HCT116 (cell line): ENCODE results near the gene VPS11. TPM values are rescaled to one million over a fixed set of nuclear protein-coding genes. Genes with fewer than 3 reads are reported as not detected.

Experiments
- ATAC-seq: fragments of 200-7000 bp; cut with Tn5 transposase; 2 replicates; pipeline ENCODE4 v1.9.1; 2020; ENCODE audit warnings: mild to moderate bottlenecking, moderate library complexity
- BruUV-seq: library from RNA; stranded (reverse); fragments of 400-500 nt; replicated peaks from 2 replicates; lab custom pipeline; 2021; lab: Mats Ljungman, UMichigan
- CTCF ChIA-PET: fragments of 300-600 bp; sonication (Branson Sonifier 250); formaldehyde crosslinking; loops from one replicate; lab custom pipeline; 2021; ENCODE audit warnings: antibody characterized with exemption; lab: Charles Lee
- POLR2A ChIA-PET: fragments of 300-600, 350-600 bp; sonication (Branson Sonifier 250); formaldehyde crosslinking; loops from one replicate; lab custom pipeline; 2021; ENCODE audit warnings: antibody characterized with exemption; lab: Charles Lee
- RAD21 ChIA-PET, 2 experiments: fragments of 300-600 bp; sonication (Branson Sonifier 250); formaldehyde crosslinking; loops; one replicate each; lab custom pipeline; 2023; ENCODE audit warnings: low total read pairs in 2 of 2; ENCODE audit not compliant: uncharacterized antibody in 2 of 2, unreplicated experiment in 2 of 2, low non-redundant PET in 1 of 2; lab: Charles Lee
- DNase-seq: peaks from one replicate; pipeline ENCODE4 v3.0.0-alpha.2; 2010; ENCODE audit warnings: low read depth, low spot score
- H2AFZ ChIP-seq: fragments of 200-600 bp; shearing (Covaris generic), sonication (generic); 2 replicates; pipeline ENCODE4 v1.6.1; 2017; ENCODE audit warnings: low read depth, mixed run types, mixed read lengths, antibody characterized with exemption, low read length; ENCODE audit not compliant: poor library complexity, severe bottlenecking
- H3K27ac ChIP-seq: 2 replicates; pipeline ENCODE4 v1.5.1; 2012; ENCODE audit warnings: low read depth, low read length
- H3K27me3 ChIP-seq: fragments of 200-600 bp; sonication (generic); 2 replicates; pipeline ENCODE4 v1.6.1; 2016; ENCODE audit warnings: mixed run types, low read length, mixed read lengths; ENCODE audit not compliant: insufficient read depth
- H3K36me3 ChIP-seq, 2 experiments: fragments of 200-500 bp in 1 of 2; fragments of 200-600 bp in 1 of 2; sonication (Bioruptor generic) in 1 of 2; sonication (generic) in 1 of 2; 2 replicates each; pipeline versions ENCODE4 v1.5.1 to v1.6.1; 2014 to 2016; ENCODE audit warnings: low read length in 2 of 2, inconsistent platforms in 1 of 2, mixed read lengths in 1 of 2, mixed run types in 1 of 2; ENCODE audit not compliant: insufficient read depth in 2 of 2, control insufficient read depth in 1 of 2
- H3K4me1 ChIP-seq, 2 experiments: fragments of 200-600 bp in 1 of 2; sonication (generic) in 1 of 2; 2 replicates each; pipeline versions ENCODE4 v1.5.1 to v1.6.1; 2012 to 2017; ENCODE audit warnings: low read length in 2 of 2, inconsistent platforms in 1 of 2, mild to moderate bottlenecking in 1 of 2, mixed read lengths in 1 of 2, mixed run types in 1 of 2, moderate library complexity in 1 of 2; ENCODE audit not compliant: insufficient read depth in 2 of 2, control insufficient read depth in 1 of 2
- H3K4me2 ChIP-seq: fragments of 200-600 bp; sonication (generic); 2 replicates; pipeline ENCODE4 v1.6.1; 2017; ENCODE audit warnings: mixed run types, low read length, mixed read lengths
- H3K4me3 ChIP-seq, 2 experiments: fragments of 200-600 bp in 1 of 2; sonication (generic) in 1 of 2; replicated peaks in 1 of 2; 2 replicates each; pipeline ENCODE4 v1.5.1; 2011 to 2016; ENCODE audit warnings: low read length in 2 of 2, control low read depth in 1 of 2, low read depth in 1 of 2, mild to moderate bottlenecking in 1 of 2, mixed read lengths in 1 of 2, mixed run types in 1 of 2
- H3K79me2 ChIP-seq: fragments of 200-600 bp; sonication (generic); 2 replicates; pipeline ENCODE4 v1.6.1; 2017; ENCODE audit warnings: mild to moderate bottlenecking, mixed run types, low read length, moderate library complexity, mixed read lengths; ENCODE audit not compliant: insufficient read depth
- H3K9ac ChIP-seq: fragments of 200-600 bp; sonication (generic); 2 replicates; pipeline ENCODE4 v1.6.1; 2016; ENCODE audit warnings: low read length, mixed read lengths
- H3K9me2 ChIP-seq: fragments of 200-600 bp; sonication (generic), shearing (Covaris generic); 2 replicates; pipeline ENCODE4 v1.6.1; 2017; ENCODE audit warnings: mixed run types, mild to moderate bottlenecking, moderate library complexity; ENCODE audit not compliant: insufficient read depth
- H3K9me3 ChIP-seq, 2 experiments: fragments of 200-500 bp in 1 of 2; fragments of 200-600 bp in 1 of 2; sonication (Bioruptor generic) in 1 of 2; sonication (generic) in 1 of 2; 2 replicates each; pipeline ENCODE4 v1.6.1; 2014 to 2017; ENCODE audit warnings: low read length in 2 of 2, mixed read lengths in 2 of 2, inconsistent platforms in 1 of 2, low read depth in 1 of 2, mild to moderate bottlenecking in 1 of 2, mixed run types in 1 of 2, moderate library complexity in 1 of 2; ENCODE audit not compliant: control insufficient read depth in 1 of 2, insufficient read depth in 1 of 2
- H4K20me1 ChIP-seq: fragments of 200-600 bp; sonication (generic), shearing (Covaris generic); 2 replicates; pipeline ENCODE4 v1.6.1; 2017; ENCODE audit warnings: mixed run types, mild to moderate bottlenecking, moderate library complexity; ENCODE audit not compliant: insufficient read depth
- ATF3 ChIP-seq: IDR thresholded peaks from 2 replicates; pipeline ENCODE4 v1.6.1; 2012
- CEBPB ChIP-seq: IDR thresholded peaks from 2 replicates; pipeline ENCODE4 v1.6.1; 2012; ENCODE audit warnings: low read depth
- CTCF ChIP-seq, 3 experiments: fragments of 200-600 bp in 1 of 3; sonication (generic) in 1 of 3; IDR thresholded peaks in 2 of 3; conservative IDR thresholded peaks in 1 of 3; 2 replicates each; pipeline ENCODE4 v1.5.1; 2012 to 2017; ENCODE audit warnings: low read depth in 2 of 3, low read length in 2 of 3, antibody characterized with exemption in 1 of 3, borderline replicate concordance in 1 of 3, control low read depth in 1 of 3, mild to moderate bottlenecking in 1 of 3, mixed read lengths in 1 of 3, mixed run types in 1 of 3, moderate library complexity in 1 of 3; ENCODE audit not compliant: insufficient read depth in 1 of 3
- EGR1 ChIP-seq: IDR thresholded peaks from 2 replicates; pipeline ENCODE4 v1.6.1; 2012; ENCODE audit warnings: low read depth
- JUND ChIP-seq: IDR thresholded peaks from 2 replicates; pipeline ENCODE4 v1.6.1; 2012
- POLR2A ChIP-seq: IDR thresholded peaks from 2 replicates; pipeline ENCODE4 v1.7.0; 2011; ENCODE audit warnings: borderline replicate concordance; ENCODE audit not compliant: insufficient read depth, insufficient read length; ENCODE audit errors: extremely low read depth
- RAD21 ChIP-seq: IDR thresholded peaks from 2 replicates; pipeline ENCODE4 v1.6.1; 2012; ENCODE audit warnings: low read depth, mild to moderate bottlenecking
- SIN3A ChIP-seq: IDR thresholded peaks from 2 replicates; pipeline ENCODE4 v1.6.1; 2012; ENCODE audit warnings: low read depth
- TCF7L2 ChIP-seq: IDR thresholded peaks from 2 replicates; pipeline ENCODE4 v1.7.0; 2011; ENCODE audit warnings: borderline replicate concordance, inconsistent platforms; ENCODE audit not compliant: insufficient read depth, insufficient read length; ENCODE audit errors: extremely low read depth
- ZFX ChIP-seq: fragments of 450-650 bp; IDR thresholded peaks from 2 replicates; pipeline ENCODE4 v1.6.1; 2017
- intact Hi-C: fragments of 100-400 bp; cut with micrococcal nuclease; formaldehyde crosslinking; loops from 2 replicates; pipeline ENCODE4 v1.10.0; 2022
- total RNA-seq: library from RNA; stranded (reverse); gene quantifications from one replicate; pipeline ENCODE4 v1.2.1, GENCODE V29; 2021; ENCODE audit not compliant: unreplicated experiment
- TF ChIP-seq, protein P1 (sequence below): IDR thresholded peaks from 2 replicates; pipeline ENCODE4 v1.6.1; 2012

VPS11 gene
- total RNA-seq, 1 experiment from 2014 or later, result 20.4 TPM

DNA sequence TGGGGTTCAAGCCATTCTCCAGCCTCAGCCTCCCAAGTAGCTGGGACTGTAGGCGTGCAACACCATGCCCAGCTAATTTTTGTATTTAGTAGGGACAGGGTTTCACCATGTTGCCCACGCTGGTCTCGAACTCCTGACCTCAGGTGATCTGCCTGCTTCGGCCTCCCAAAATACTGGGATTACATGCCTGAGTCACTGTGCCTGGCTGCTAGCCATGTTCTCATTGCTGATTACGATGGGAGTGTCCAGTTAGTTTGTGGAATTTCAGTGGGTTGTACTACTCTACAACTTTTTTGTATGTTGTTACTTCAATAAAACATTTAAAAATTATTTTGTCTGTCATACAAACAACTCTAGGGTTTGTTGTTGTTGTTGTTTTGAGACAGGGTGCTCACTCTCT is 4.8 kb upstream of the VPS11 start:
- POLR2A ChIA-PET, result interaction anchor here (0.6 to 1.0 kb wide), 2 partner anchors 29 to 39 kb away, joined by 3 to 4 read pairs; partner anchors contain the start of gene DPAGT1
- RAD21 ChIA-PET, result no interaction called here
- Histone ChIP-seq H3K9me3 (no peaks in the 10 kb centered on the region), H3K9ac (no peak overlapping the region), H3K9me2 (no peaks in the 10 kb centered on the region), H3K36me3 (no peaks in the 10 kb centered on the region), H3K27me3 (no peaks in the 10 kb centered on the region), H3K27ac (no peak overlapping the region), H2AFZ (no peak overlapping the region), H4K20me1 (no peaks in the 10 kb centered on the region), H3K4me3 (no peak overlapping the region), H3K4me1 (peaks cover 12 to 27% of the 10 kb centered on the region in 2 experiments), H3K4me2 (peak overlapping the region; percentile 44), H3K79me2 (peaks cover 1% of the 10 kb centered on the region)
- no TSS peak for BruUV-seq
- TF ChIP-seq CEBPB, result 0 out of 2 replicates have a peak, but pooled peaks have one; percentile 18
- 0 out of 2 replicates have a peak, but pooled peaks have one; percentile 18 for TF ChIP-seq JUND
- TF ChIP-seq TCF7L2, result no peak
- ATAC-seq (no peak), DNase-seq (no peak)
- intact Hi-C loops, result no loop called here
- CTCF ChIA-PET, result no interaction called here

GRCh38 chr11:119065369-119065768 is 2.2 kb upstream of the VPS11 start:
- H3K9ac ChIP-seq, result no peak overlapping the region
- ATAC-seq (peak; percentile 64), DNase-seq (no peak)
- POLR2A ChIA-PET, result no interaction called here
- CTCF ChIA-PET, result no interaction called here
- no peak overlapping the region for H3K27ac ChIP-seq
- RAD21 ChIA-PET, result interaction anchor here in 1 of 2 experiments (1.0 kb wide), 1 partner anchor 273 kb away, joined by 3 read pairs; no protein-coding TSS in a partner anchor
- H3K36me3 ChIP-seq, result peaks cover 2 to 4% of the 10 kb centered on the region in 2 experiments; a peak in 3 of 4 replicates
- TSS peak; percentile 27 for BruUV-seq
- peaks cover 9 to 21% of the 10 kb centered on the region in 2 experiments for H3K4me1 ChIP-seq
- intact Hi-C loops, result no loop called here
- H3K9me3 ChIP-seq, result no peaks in the 10 kb centered on the region
- TF ChIP-seq ZFX (no peak), EGR1 (no peak), CEBPB (no peak), POLR2A (no peak), RAD21 (peak; percentile 65), SIN3A (no peak), CTCF (IDR thresholded peaks at IDR 0.05 in 2 of 3, conservative IDR thresholded peaks at IDR 0.05 in 1 of 3; ENCODE audit: borderline replicate concordance in 1 of 3, insufficient read depth in 1 of 3, low read depth in 2 of 3, low read length in 2 of 3) (peak; percentile 56 to 64 (median 58); a peak in 5 of 6 replicates), ATF3 (no peak)
- TF ChIP-seq, protein P1, sequence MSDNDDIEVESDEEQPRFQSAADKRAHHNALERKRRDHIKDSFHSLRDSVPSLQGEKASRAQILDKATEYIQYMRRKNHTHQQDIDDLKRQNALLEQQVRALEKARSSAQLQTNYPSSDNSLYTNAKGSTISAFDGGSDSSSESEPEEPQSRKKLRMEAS, result no peak
- H3K79me2 ChIP-seq, result peaks cover 14% of the 10 kb centered on the region
- H2AFZ ChIP-seq, result no peak overlapping the region
- H3K4me2 ChIP-seq, result no peak overlapping the region
- no peaks in the 10 kb centered on the region for H3K27me3 ChIP-seq
- no peaks in the 10 kb centered on the region for H3K9me2 ChIP-seq
- no peaks in the 10 kb centered on the region for H4K20me1 ChIP-seq
- H3K4me3 ChIP-seq, result no peak overlapping the region
